HepG2 (cell line): ENCODE results near the gene RPP21. TPM values are rescaled to one million over a fixed set of nuclear protein-coding genes. Genes with fewer than 3 reads are reported as not detected.

Source experiments
- ATAC-seq: fragments of 200-7000 bp; cut with Tn5 transposase; 3 replicates; pipeline ENCODE4 v1.9.1; 2020; ENCODE audit warnings: mild to moderate bottlenecking, moderate library complexity
- BruUV-seq: library from RNA; stranded (reverse); fragments of 400-500 nt; replicated peaks from 2 replicates; lab custom pipeline; 2021; lab: Mats Ljungman, UMichigan
- CTCF ChIA-PET: fragments of 300-600 bp; formaldehyde crosslinking; extraction: SDS; loops from one replicate; lab custom pipeline; 2021; ENCODE audit warnings: low total read pairs, inconsistent platforms, low intra/inter-chr PET ratio; lab: Yijun Ruan, JAX
- POLR2A ChIA-PET: fragments of 350-600 bp; sonication (Branson Sonifier 250); formaldehyde crosslinking; loops from one replicate; lab custom pipeline; 2020; ENCODE audit warnings: antibody characterized with exemption, inconsistent platforms; lab: Yijun Ruan, JAX
- DNase-seq: peaks from one replicate; pipeline ENCODE4 v3.0.0-alpha.2; 2015; ENCODE audit warnings: low spot score
- FAIRE-seq: peaks from 3 replicates; lab custom pipeline; 2011; peaks lifted over from hg19 to GRCh38; lab: Jason Lieb, UNC
- H2AFZ ChIP-seq: one replicate; pipeline ENCODE4 v1.6.1; 2011; ENCODE audit warnings: low read length, inconsistent platforms
- H3K27ac ChIP-seq: fragments of 300-600 bp; 3 replicates; pipeline ENCODE4 v1.8.0; 2011; ENCODE audit warnings: mixed run types, mild to moderate bottlenecking, mixed read lengths, low read length, inconsistent platforms; ENCODE audit not compliant: insufficient read depth; ENCODE audit errors: extremely low read length
- H3K27me3 ChIP-seq, 2 experiments: fragments of 200-600 bp in 1 of 2; 2 replicates in 1 of 2; 3 replicates in 1 of 2; pipeline versions ENCODE4 v1.6.0 to v1.8.0; 2011; ENCODE audit warnings: low read length in 2 of 2, mild to moderate bottlenecking in 2 of 2, moderate library complexity in 2 of 2, inconsistent platforms in 1 of 2; ENCODE audit not compliant: insufficient read depth in 2 of 2, control insufficient read depth in 1 of 2
- H3K36me3 ChIP-seq, 2 experiments: fragments of 200-600 bp in 1 of 2; replicated peaks in 1 of 2; 2 replicates in 1 of 2; 3 replicates in 1 of 2; pipeline versions ENCODE4 v1.5.1 to v1.8.0; 2011; ENCODE audit warnings: low read length in 2 of 2, inconsistent platforms in 1 of 2; ENCODE audit not compliant: insufficient read depth in 2 of 2, control insufficient read depth in 1 of 2
- H3K4me1 ChIP-seq: 2 replicates; pipeline ENCODE4 v1.5.1; 2012; ENCODE audit warnings: low read length, inconsistent platforms; ENCODE audit not compliant: insufficient read depth
- H3K4me2 ChIP-seq: 2 replicates; pipeline ENCODE4 v1.6.0; 2011; ENCODE audit warnings: low read depth, low read length, inconsistent platforms
- H3K4me3 ChIP-seq, 3 experiments: fragments of 200-600 bp in 1 of 3; sonication (generic), shearing (Covaris generic) in 1 of 3; replicated peaks in 1 of 3; 2 replicates each; pipeline ENCODE4 v1.5.1; 2011 to 2016; ENCODE audit warnings: low read length in 3 of 3, inconsistent platforms in 2 of 3, low read depth in 2 of 3, mild to moderate bottlenecking in 2 of 3, control low read depth in 1 of 3, mixed read lengths in 1 of 3; ENCODE audit not compliant: insufficient read depth in 1 of 3
- H3K79me2 ChIP-seq: one replicate; pipeline ENCODE4 v1.6.1; 2011; ENCODE audit warnings: low read length, inconsistent platforms; ENCODE audit not compliant: insufficient read depth
- H3K9ac ChIP-seq: 2 replicates; pipeline ENCODE4 v1.6.0; 2011; ENCODE audit warnings: mild to moderate bottlenecking, low read depth, low read length, inconsistent platforms; ENCODE audit not compliant: insufficient read depth
- H3K9me3 ChIP-seq: 2 replicates; pipeline ENCODE4 v1.5.1; 2012; ENCODE audit warnings: mild to moderate bottlenecking, low read length
- H4K20me1 ChIP-seq: 2 replicates; pipeline ENCODE4 v1.6.0; 2011; ENCODE audit warnings: inconsistent platforms, mild to moderate bottlenecking, low read length, moderate library complexity; ENCODE audit not compliant: insufficient read depth
- AHR ChIP-seq: IDR thresholded peaks from 2 replicates; pipeline ENCODE4 v1.6.1; 2018; ENCODE audit warnings: missing genetic modification reagents, missing compliant biosample characterization
- CEBPB ChIP-seq: IDR thresholded peaks from 2 replicates; pipeline ENCODE4 v1.6.1; 2011; ENCODE audit warnings: low read depth, low read length, improper control_type of control experiment, borderline replicate concordance
- GABPB1 ChIP-seq: IDR thresholded peaks from 2 replicates; pipeline ENCODE4 v1.6.1; 2016; ENCODE audit warnings: mild to moderate bottlenecking, missing genetic modification reagents, moderate library complexity, missing compliant biosample characterization
- MYPOP ChIP-seq: sonication (generic); formaldehyde crosslinking; IDR thresholded peaks from 2 replicates; pipeline ENCODE4 v1.8.1; 2023; ENCODE audit warnings: mild to moderate bottlenecking, moderate library complexity, missing genetic modification reagents
- PHF5A ChIP-seq: IDR thresholded peaks from one replicate; pipeline ENCODE4 v1.6.1; 2018; ENCODE audit warnings: low read depth, missing genetic modification reagents; ENCODE audit not compliant: unreplicated experiment
- RFX1 ChIP-seq: fragments of 450-650 bp; IDR thresholded peaks from 2 replicates; pipeline ENCODE4 v1.6.1; 2017
- ZNF12 ChIP-seq: sonication (generic); formaldehyde crosslinking; IDR thresholded peaks from 2 replicates; pipeline ENCODE4 v1.5.0; 2020; ENCODE audit warnings: missing genetic modification reagents
- ZNF431 ChIP-seq: sonication (generic); formaldehyde crosslinking; IDR thresholded peaks from 2 replicates; pipeline ENCODE4 v1.9.0; 2022; ENCODE audit warnings: missing genetic modification reagents, low read depth, mild to moderate bottlenecking, borderline replicate concordance
- WGBS: methylation state at CpG from one replicate; pipeline ENCODE4 v1.1.6; 2017; ENCODE audit warnings: low lambda C conversion rate; 5-methylcytosine and 5-hydroxymethylcytosine counted together
- in situ Hi-C: cut with HindIII; loops from 2 replicates; pipeline ENCODE4 v1.10.0; 2017; ENCODE audit warnings: low pct_unique_long_range_greater_than_20kb; ENCODE audit not compliant: extremely low pct_ligation_motif_present
- intact Hi-C: fragments of 100-400 bp; cut with micrococcal nuclease; formaldehyde crosslinking; loops from one replicate; pipeline ENCODE4 v1.10.0; 2022; ENCODE audit not compliant: unreplicated experiment
- polyA plus RNA-seq, 8 experiments: library from polyadenylated mRNA; depleted of rRNA in 3 of 8; stranded (reverse) in 7 of 8; unstranded in 1 of 8; fragments of >200 nt; fragmentation: Illumina TruSeq in 4 of 8; extraction: Trizol in 4 of 8; gene quantifications; 2 replicates each; pipeline versions ENCODE4 v1.2.1 to v1.2.3, GENCODE V29; 2011 to 2016; ENCODE audit warnings: low read depth in 4 of 8, missing spikeins in 1 of 8, mixed read lengths in 1 of 8; ENCODE audit not compliant: insufficient read depth in 1 of 8
- total RNA-seq, 5 experiments: library from RNA; depleted of rRNA; stranded (reverse); fragments of >200 nt; fragmentation: Illumina TruSeq; extraction: Trizol; gene quantifications; 2 replicates each; pipeline ENCODE4 v1.2.3, GENCODE V29; 2016; ENCODE audit warnings: low read depth in 1 of 5
- TF ChIP-seq, protein P1 (sequence below), 2 experiments: fragments of 450-650 bp in 1 of 2; sonication (generic) in 1 of 2; formaldehyde crosslinking; IDR thresholded peaks; 2 replicates each; pipeline versions ENCODE4 v1.5.0 to v1.8.0; 2020 to 2022; ENCODE audit warnings: mild to moderate bottlenecking in 1 of 2, missing genetic modification reagents in 1 of 2

Gene RPP21
- total and polyA plus RNA-seq, 2 of the 13 experiments (the other 11 are each of a cell fraction or from before 2014, with no cell fraction given): 53.1 to 72.3 TPM

DNA sequence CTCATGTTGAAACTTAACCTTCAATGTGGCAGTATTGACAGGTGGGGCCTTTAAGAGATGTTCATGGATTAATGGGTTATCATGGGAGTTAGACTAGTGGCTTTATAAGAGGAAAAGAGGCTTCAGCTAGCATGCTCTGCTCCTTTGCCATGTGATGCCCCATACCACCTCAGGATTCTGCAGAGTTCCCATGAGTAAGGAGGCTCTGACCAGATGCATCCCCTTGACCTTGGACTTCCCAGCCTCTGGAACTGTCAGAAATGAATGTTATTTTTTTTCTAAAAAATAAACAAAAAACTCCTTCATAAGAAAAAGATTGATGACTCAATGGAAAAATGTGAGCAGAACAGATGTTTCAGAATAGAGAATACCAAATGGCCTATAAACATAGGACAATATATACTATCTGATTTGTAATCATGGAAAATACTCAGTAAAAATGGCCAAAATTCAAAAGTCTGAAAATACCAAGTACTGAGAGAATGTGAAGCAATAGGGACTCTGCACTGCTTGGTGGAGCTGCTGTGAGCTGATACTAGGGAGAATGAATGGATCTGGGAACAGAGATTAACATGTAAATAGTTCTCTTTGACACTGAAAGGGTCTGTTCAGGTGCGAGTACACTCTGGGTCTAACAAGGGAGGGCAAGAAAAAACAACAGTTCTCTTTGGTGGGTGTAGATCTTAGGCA lies 25.7 kb upstream of the RPP21 start (continued):
- TF ChIP-seq ZNF12 (CRISPR knock-in tag): 0 out of 2 replicates have a peak, but pooled peaks have one; percentile 21
- no peak for TF ChIP-seq MYPOP (CRISPR knock-in tag)
- no peak for TF ChIP-seq ZNF431 (CRISPR knock-in tag)
- no peak for TF ChIP-seq GABPB1 (CRISPR knock-in tag)
- TF ChIP-seq AHR (CRISPR knock-in tag): no peak
- TF ChIP-seq RFX1: no peak

DNA sequence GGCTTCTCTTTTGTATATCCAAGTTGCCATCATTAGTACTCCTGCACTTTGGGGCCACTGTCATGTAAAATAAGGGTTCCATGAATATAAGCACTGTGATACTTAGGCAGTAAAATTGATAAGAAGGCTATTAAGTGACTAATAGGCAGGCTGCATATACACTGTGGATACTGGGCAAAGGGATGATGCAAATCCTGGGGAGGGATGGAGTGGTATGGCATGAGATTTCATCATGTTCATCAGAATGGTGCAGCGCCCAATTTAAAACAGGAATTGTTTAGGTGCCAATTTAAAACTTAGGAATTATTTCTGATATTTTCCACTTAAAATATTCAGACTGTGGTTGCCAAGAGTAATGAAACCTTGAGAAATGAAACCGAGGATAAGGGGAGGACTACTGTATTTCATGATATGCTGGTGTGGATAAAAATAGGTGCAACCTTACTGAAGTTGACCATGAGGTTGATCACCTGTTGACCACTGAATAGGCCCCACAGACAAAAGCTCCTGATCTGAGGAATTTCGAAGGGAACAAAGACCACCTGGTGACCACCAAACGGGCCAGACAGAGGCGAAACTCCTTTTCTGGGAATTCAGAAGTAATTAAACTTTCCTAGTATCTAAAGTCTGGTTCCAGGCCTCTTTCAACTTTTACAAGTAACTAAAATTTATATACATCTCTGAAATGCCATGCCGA lies 23.1 kb upstream of the RPP21 start:
- Histone ChIP-seq H3K4me3 (no peak overlapping the region), H3K27ac (no peak overlapping the region), H3K27me3 (no peaks in the 10 kb centered on the region; a peak in 1 of 5 replicates), H3K4me2 (peak overlapping the region; percentile 6), H3K9me3 (no peaks in the 10 kb centered on the region), H3K79me2 (peaks cover 91% of the 10 kb centered on the region), H3K4me1 (peaks cover 63% of the 10 kb centered on the region), H2AFZ (no peak overlapping the region), H3K36me3 (peaks cover 4 to 31% of the 10 kb centered on the region in 2 experiments), H4K20me1 (peaks cover 61% of the 10 kb centered on the region), H3K9ac (no peak overlapping the region)
- no TSS peak for BruUV-seq
- CTCF ChIA-PET: no interaction called here
- FAIRE-seq: no peak
- POLR2A ChIA-PET: no interaction called here
- intact Hi-C loops: loop anchor here (10.0 kb wide), 1 partner anchor 87 kb away; no protein-coding TSS in a partner anchor
- WGBS: 99% methylated on average over 6 of the region's 6 CpGs
- DNase-seq: no peak
- in situ Hi-C loops: no loop called here
- ATAC-seq: no peak
- TF ChIP-seq CEBPB (peak; percentile 39; the same call in 1 of the 2 replicates), PHF5A (no peak)
- TF ChIP-seq, protein P1, sequence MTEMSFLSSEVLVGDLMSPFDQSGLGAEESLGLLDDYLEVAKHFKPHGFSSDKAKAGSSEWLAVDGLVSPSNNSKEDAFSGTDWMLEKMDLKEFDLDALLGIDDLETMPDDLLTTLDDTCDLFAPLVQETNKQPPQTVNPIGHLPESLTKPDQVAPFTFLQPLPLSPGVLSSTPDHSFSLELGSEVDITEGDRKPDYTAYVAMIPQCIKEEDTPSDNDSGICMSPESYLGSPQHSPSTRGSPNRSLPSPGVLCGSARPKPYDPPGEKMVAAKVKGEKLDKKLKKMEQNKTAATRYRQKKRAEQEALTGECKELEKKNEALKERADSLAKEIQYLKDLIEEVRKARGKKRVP (CRISPR knock-in tag; IDR thresholded peaks at IDR 0.05): 0 out of 4 replicates have a peak, but pooled peaks of 1 of the 2 experiments have one; percentile 28
- TF ChIP-seq, all 625 proteins: peak for 2
